Measurements from ENCODE around the gene PAAF1. TPM values are rescaled to one million over a fixed set of nuclear protein-coding genes. Genes with fewer than 3 reads are reported as not detected.
A peak's percentile ranks its signal among the peaks of the same experiment; 100 is the strongest.

Gene PAAF1
- total RNA-seq, 1 experiment from 2014 or later: 36.0 TPM

DNA sequence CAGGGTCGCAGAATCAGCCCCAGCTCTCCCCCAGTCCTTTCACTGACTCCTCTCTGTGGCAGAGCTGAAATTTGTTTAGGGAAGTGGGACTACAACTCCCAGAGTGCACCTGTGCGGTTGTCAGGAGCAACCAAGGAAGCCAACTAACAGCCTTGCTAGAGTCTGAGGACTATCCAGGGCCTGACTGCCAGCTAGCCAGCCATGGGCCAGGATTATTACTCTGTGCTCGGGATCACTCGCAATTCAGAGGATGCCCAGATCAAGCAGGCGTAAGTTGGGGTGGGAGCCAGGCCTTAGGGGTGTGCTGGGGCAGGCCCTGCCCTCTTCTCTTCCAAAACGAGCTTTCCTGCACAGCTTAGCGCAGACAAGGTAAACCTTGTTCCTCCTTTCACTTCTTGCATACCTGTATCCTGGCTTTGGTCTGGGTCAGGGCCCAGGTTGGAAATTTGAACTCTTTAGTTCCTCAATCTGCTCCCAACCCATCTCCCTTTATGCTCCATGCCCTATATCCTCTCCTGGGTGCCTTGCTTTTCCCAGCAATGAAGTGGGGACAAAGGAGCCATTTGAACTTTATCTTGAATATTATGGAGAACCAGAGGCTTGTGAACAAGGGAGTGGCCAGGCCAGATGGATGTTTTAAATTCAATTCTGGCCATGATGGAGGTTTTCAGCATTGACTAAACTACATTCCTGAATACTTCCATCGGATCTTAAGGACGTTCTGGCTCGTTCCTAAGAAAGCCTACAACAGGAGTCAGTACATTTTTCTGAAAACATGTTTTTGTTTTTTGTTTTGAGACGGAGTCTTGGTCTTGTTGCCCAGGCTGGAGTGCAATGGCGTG, 74.3 kb downstream of the PAAF1 start, which contains the start of gene DNAJB13:
DNAJB13 (plus strand) TSS at position 158 of the 842 bp plus-strand sequence; CDS start at position 202, 44 bp downstream.
- no peak within 1 kb of the TSS for H3K4me3 ChIP-seq (ENCODE audit: low read length)
- no peaks in the 10 kb centered on the region for H3K79me2 ChIP-seq (ENCODE audit: low read length)
- no peak within 1 kb of the TSS for H3K27ac ChIP-seq (ENCODE audit: low read length)
- H3K4me1 ChIP-seq (ENCODE audit: low read length): no peaks in the 10 kb centered on the region
- H3K9ac ChIP-seq (ENCODE audit: low read length): no peak within 1 kb of the TSS
- H3K27me3 ChIP-seq (ENCODE audit: low read length): no peaks in the 10 kb centered on the region
- peaks cover 6% of the 10 kb centered on the region; the same call in 1 of the 2 replicates for H3K9me3 ChIP-seq (ENCODE audit: low read length)
- peak; percentile 89 for DNase-seq
- no peak within 1 kb of the TSS for H3K4me2 ChIP-seq (ENCODE audit: low read depth, low read length, poor library complexity, severe bottlenecking)
- H3K36me3 ChIP-seq (ENCODE audit: insufficient read depth, low read length): no peaks in the 10 kb centered on the region
- H3K9me2 ChIP-seq (replicated peaks; ENCODE audit: insufficient read depth, low read length): no peaks in the 10 kb centered on the region
- no peak within 1 kb of the TSS for H2AFZ ChIP-seq (ENCODE audit: low read length)
- H4K20me1 ChIP-seq (ENCODE audit: insufficient read depth, low read depth, low read length): no peaks in the 10 kb centered on the region

DNA sequence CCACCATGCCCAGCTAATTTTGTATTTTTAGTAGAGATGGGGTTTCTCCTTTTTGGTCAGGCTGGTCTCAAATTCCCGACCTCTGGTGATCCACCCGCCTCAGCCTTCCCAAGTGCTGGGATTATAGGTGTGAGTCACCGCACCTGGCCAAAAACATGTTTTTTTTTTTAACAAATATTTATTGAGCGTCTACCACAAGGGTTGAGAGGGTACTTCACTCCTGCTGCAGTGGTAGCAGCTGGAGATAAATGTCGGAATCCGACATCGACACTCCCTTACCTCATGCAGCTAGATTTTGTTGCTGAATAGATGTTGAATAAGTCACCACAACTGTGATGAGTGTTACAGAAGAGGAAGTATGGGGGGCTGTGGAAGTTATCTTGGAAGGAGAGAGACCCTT, 75.0 kb downstream of the PAAF1 start:
- H3K27ac ChIP-seq (ENCODE audit: low read length): no peak overlapping the region
- H3K4me3 ChIP-seq (ENCODE audit: low read length): no peak overlapping the region
- DNase-seq: no peak
- H3K9ac ChIP-seq (ENCODE audit: low read length): no peak overlapping the region
- no peaks in the 10 kb centered on the region for H3K9me2 ChIP-seq (replicated peaks; ENCODE audit: insufficient read depth, low read length)
- H3K79me2 ChIP-seq (ENCODE audit: low read length): no peaks in the 10 kb centered on the region
- H3K27me3 ChIP-seq (ENCODE audit: low read length): no peaks in the 10 kb centered on the region
- H3K4me2 ChIP-seq (ENCODE audit: low read depth, low read length, poor library complexity, severe bottlenecking): no peak overlapping the region
- no peaks in the 10 kb centered on the region for H3K36me3 ChIP-seq (ENCODE audit: insufficient read depth, low read length)
- no peak overlapping the region for H2AFZ ChIP-seq (ENCODE audit: low read length)
- no peaks in the 10 kb centered on the region for H3K4me1 ChIP-seq (ENCODE audit: low read length)
- H3K9me3 ChIP-seq (ENCODE audit: low read length): peaks cover 2% of the 10 kb centered on the region; the same call in 1 of the 2 replicates
- H4K20me1 ChIP-seq (ENCODE audit: insufficient read depth, low read depth, low read length): no peaks in the 10 kb centered on the region

DNA sequence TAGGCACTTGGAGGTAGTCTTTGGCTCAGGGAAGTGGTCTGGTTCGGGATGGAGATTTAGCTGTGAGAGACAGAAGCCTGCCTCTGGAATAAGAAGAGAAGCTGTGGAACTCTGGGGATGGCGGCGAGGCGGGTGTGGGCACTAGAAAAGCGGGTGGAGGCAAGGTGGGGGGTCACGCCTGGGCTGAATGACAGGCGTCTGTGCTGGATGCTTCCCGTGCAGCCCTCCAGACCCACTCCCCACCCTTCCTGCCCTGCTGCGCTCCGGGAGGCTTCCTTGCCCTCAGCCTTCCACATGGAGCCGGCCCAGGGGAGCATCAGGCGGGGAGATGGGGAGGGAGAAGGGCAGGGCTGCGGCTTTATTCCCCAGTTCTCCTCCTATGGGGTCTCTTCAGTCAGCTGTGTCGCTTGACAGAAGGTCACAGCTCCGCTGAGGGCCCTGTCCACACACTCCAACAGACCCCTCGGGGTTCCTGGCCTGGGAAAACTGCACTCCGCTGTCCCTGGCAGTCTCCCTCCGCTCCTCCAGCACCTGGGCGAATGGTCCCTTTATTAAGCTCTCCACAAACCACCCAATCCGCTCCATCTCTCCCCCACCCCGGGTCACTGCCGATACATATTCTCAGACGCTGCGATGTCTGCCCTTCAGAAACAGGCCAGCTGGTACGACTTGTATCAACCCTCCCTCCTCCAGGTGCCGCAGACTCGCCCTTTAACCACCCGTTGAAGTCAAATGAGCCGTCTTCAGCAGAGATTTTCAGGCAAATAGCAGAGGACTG, 80.3 kb downstream of the PAAF1 start:
- Histone ChIP-seq H2AFZ (ENCODE audit: low read length) (no peak overlapping the region), H3K4me3 (ENCODE audit: low read length) (peak overlapping the region; percentile 44; the same call in 1 of the 2 replicates), H3K27me3 (ENCODE audit: low read length) (no peaks in the 10 kb centered on the region), H3K4me2 (ENCODE audit: low read depth, low read length, poor library complexity, severe bottlenecking) (peak overlapping the region; percentile 43), H3K9me2 (replicated peaks; ENCODE audit: insufficient read depth, low read length) (no peaks in the 10 kb centered on the region), H3K9me3 (ENCODE audit: low read length) (no peaks in the 10 kb centered on the region), H3K27ac (ENCODE audit: low read length) (no peak overlapping the region), H3K79me2 (ENCODE audit: low read length) (no peaks in the 10 kb centered on the region), H4K20me1 (ENCODE audit: insufficient read depth, low read depth, low read length) (no peaks in the 10 kb centered on the region), H3K36me3 (ENCODE audit: insufficient read depth, low read length) (no peaks in the 10 kb centered on the region), H3K4me1 (ENCODE audit: low read length) (peaks cover 10% of the 10 kb centered on the region), H3K9ac (ENCODE audit: low read length) (no peak overlapping the region)
- DNase-seq: no peak

- Histone ChIP-seq H4K20me1 (ENCODE audit: insufficient read depth, low read depth, low read length) (no peaks in the 10 kb centered on the region), H3K36me3 (ENCODE audit: insufficient read depth, low read length) (no peaks in the 10 kb centered on the region), H3K27ac (ENCODE audit: low read length) (no peak overlapping the region), H3K9me3 (ENCODE audit: low read length) (no peaks in the 10 kb centered on the region), H3K9me2 (replicated peaks; ENCODE audit: insufficient read depth, low read length) (no peaks in the 10 kb centered on the region), H2AFZ (ENCODE audit: low read length) (no peak overlapping the region), H3K9ac (ENCODE audit: low read length) (peak overlapping the region; percentile 17; the same call in 1 of the 2 replicates), H3K4me2 (ENCODE audit: low read depth, low read length, poor library complexity, severe bottlenecking) (peak overlapping the region; percentile 43), H3K79me2 (ENCODE audit: low read length) (no peaks in the 10 kb centered on the region), H3K4me3 (ENCODE audit: low read length) (peak overlapping the region; percentile 44; the same call in 1 of the 2 replicates), H3K27me3 (ENCODE audit: low read length) (no peaks in the 10 kb centered on the region), H3K4me1 (ENCODE audit: low read length) (peaks cover 10% of the 10 kb centered on the region)
- no peak for DNase-seq
These were observed 81.0 kb downstream of the PAAF1 start for GRCh38 chr11:73957654-73958361.

DNA sequence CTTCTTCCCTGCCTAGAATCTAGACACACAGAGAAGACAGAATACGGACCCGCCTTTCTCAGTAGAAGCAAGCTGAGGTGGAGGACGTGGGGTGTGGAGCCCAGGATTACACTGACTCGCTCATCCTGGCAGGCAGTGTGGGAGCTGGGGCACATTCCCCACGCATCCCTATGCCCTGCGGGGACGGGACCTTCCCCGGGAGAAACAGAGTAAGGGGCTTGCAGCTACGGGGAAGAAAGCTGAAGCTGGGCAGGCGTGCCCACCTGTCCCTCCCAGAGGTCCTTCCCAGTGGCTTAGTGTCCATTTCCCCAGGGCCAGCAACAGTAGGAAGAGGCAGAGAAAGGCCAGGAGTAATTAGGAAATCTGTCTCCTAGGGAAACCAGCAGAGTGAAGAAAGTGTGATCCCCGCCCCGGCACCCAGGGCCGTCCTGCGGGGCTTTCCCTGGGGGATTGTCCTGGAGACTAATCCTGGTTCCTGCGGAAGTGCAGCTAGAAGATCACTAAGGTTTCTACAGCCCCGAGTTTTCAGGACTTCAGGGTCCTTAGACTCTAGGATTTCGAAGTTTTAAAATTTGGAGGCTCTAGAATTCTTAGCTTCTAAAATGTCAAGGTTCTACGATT, 81.8 kb downstream of the PAAF1 start:
- H3K36me3 ChIP-seq (ENCODE audit: insufficient read depth, low read length): no peaks in the 10 kb centered on the region
- H3K9ac ChIP-seq (ENCODE audit: low read length): no peak overlapping the region
- no peaks in the 10 kb centered on the region for H3K9me3 ChIP-seq (ENCODE audit: low read length)
- no peak overlapping the region for H2AFZ ChIP-seq (ENCODE audit: low read length)
- DNase-seq: no peak
- no peaks in the 10 kb centered on the region for H3K79me2 ChIP-seq (ENCODE audit: low read length)
- H3K4me2 ChIP-seq (ENCODE audit: low read depth, low read length, poor library complexity, severe bottlenecking): no peak overlapping the region
- no peaks in the 10 kb centered on the region for H3K27me3 ChIP-seq (ENCODE audit: low read length)
- H3K9me2 ChIP-seq (replicated peaks; ENCODE audit: insufficient read depth, low read length): no peaks in the 10 kb centered on the region
- no peak overlapping the region for H3K4me3 ChIP-seq (ENCODE audit: low read length)
- no peaks in the 10 kb centered on the region for H4K20me1 ChIP-seq (ENCODE audit: insufficient read depth, low read depth, low read length)
- H3K27ac ChIP-seq (ENCODE audit: low read length): no peak overlapping the region
- H3K4me1 ChIP-seq (ENCODE audit: low read length): peaks cover 10% of the 10 kb centered on the region

GRCh38 chr11:73961321-73961720, 84.5 kb downstream of the PAAF1 start:
- Histone ChIP-seq H3K4me1 (ENCODE audit: low read length) (peaks cover 22% of the 10 kb centered on the region), H3K27ac (ENCODE audit: low read length) (no peak overlapping the region), H3K79me2 (ENCODE audit: low read length) (no peaks in the 10 kb centered on the region), H3K4me3 (ENCODE audit: low read length) (no peak overlapping the region), H3K27me3 (ENCODE audit: low read length) (0 out of 2 replicates have a peak, but pooled peaks cover 2% of the 10 kb centered on the region), H3K36me3 (ENCODE audit: insufficient read depth, low read length) (no peaks in the 10 kb centered on the region), H3K9me3 (ENCODE audit: low read length) (no peaks in the 10 kb centered on the region), H2AFZ (ENCODE audit: low read length) (no peak overlapping the region), H3K9ac (ENCODE audit: low read length) (no peak overlapping the region), H3K4me2 (ENCODE audit: low read depth, low read length, poor library complexity, severe bottlenecking) (no peak overlapping the region), H4K20me1 (ENCODE audit: insufficient read depth, low read depth, low read length) (no peaks in the 10 kb centered on the region), H3K9me2 (replicated peaks; ENCODE audit: insufficient read depth, low read length) (no peaks in the 10 kb centered on the region)
- DNase-seq: no peak

- DNase-seq: no peak
- H3K9me3 ChIP-seq (ENCODE audit: low read length): no peaks in the 10 kb centered on the region
- no peak overlapping the region for H3K9ac ChIP-seq (ENCODE audit: low read length)
- H3K4me2 ChIP-seq (ENCODE audit: low read depth, low read length, poor library complexity, severe bottlenecking): no peak overlapping the region
- no peak overlapping the region for H2AFZ ChIP-seq (ENCODE audit: low read length)
- H3K27ac ChIP-seq (ENCODE audit: low read length): no peak overlapping the region
- H3K4me3 ChIP-seq (ENCODE audit: low read length): no peak overlapping the region
- no peaks in the 10 kb centered on the region for H3K9me2 ChIP-seq (replicated peaks; ENCODE audit: insufficient read depth, low read length)
- peaks cover 20% of the 10 kb centered on the region for H3K4me1 ChIP-seq (ENCODE audit: low read length)
- no peaks in the 10 kb centered on the region for H4K20me1 ChIP-seq (ENCODE audit: insufficient read depth, low read depth, low read length)
- 0 out of 2 replicates have a peak, but pooled peaks cover 2% of the 10 kb centered on the region for H3K27me3 ChIP-seq (ENCODE audit: low read length)
- H3K36me3 ChIP-seq (ENCODE audit: insufficient read depth, low read length): no peaks in the 10 kb centered on the region
- H3K79me2 ChIP-seq (ENCODE audit: low read length): no peaks in the 10 kb centered on the region
These were observed 85.4 kb downstream of the PAAF1 start for GRCh38 chr11:73962101-73962705.

All from Karpas-422 (cell line).